Measurements from ENCODE around the gene CSNK1G2.
"Not testable (repeated sequence)": the region's sequence is repeated elsewhere in the genome, so short reads cannot be mapped to it uniquely, and the experiment has no call there.

The CSNK1G2 gene

DNA sequence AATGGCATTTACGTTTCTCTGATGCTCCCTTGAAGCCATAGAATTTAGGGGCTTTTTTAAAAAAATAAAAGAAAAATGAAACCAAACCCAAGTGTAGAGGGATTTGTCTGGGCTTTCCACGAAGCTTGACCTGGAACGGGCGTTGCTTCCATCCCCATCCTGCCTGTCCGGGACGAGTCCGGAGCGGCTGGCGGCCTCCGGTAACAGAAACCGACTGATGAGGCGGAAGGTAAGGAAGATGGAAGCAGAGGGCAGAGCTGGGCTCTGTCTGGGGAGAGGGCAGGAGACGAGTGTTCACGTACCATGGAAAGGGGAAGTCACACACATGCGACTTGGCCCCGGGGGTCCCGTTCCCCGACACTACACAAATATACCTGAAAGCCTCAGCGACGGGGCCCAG is 40.3 kb downstream of the CSNK1G2 start:
- no peak for DNase-seq (ENCODE audit: extremely low spot score)
- CTCF ChIA-PET = interaction anchor here (1.1 kb wide), 1 partner anchor 36 kb away, joined by 4 read pairs; no protein-coding TSS in a partner anchor
- TF ChIP-seq L3MBTL2 (conservative IDR thresholded peaks at IDR 0.05) (no peak), FOXM1 (IDR thresholded peaks at IDR 0.05; ENCODE audit: borderline replicate concordance) (no peak), SP1 (IDR thresholded peaks at IDR 0.05) (no peak), LEF1 (IDR thresholded peaks at IDR 0.05; ENCODE audit: borderline replicate concordance) (no peak), CTBP1 (IDR thresholded peaks at IDR 0.05; ENCODE audit: borderline replicate concordance) (no peak), NFRKB (IDR thresholded peaks at IDR 0.05) (no peak), ZNF384 (IDR thresholded peaks at IDR 0.05) (no peak), SUZ12 (IDR thresholded peaks at IDR 0.05) (no peak), ELF4 (IDR thresholded peaks at IDR 0.05) (no peak), HDGF (IDR thresholded peaks at IDR 0.05; ENCODE audit: borderline replicate concordance) (no peak), FOXA1 (IDR thresholded peaks at IDR 0.05) (no peak), ARNT (IDR thresholded peaks at IDR 0.05) (no peak), FOXK2 (IDR thresholded peaks at IDR 0.05) (no peak), BHLHE40 (IDR thresholded peaks at IDR 0.05; ENCODE audit: borderline replicate concordance) (no peak), TARDBP (IDR thresholded peaks at IDR 0.05) (no peak)
- TF ChIP-seq, protein P1, sequence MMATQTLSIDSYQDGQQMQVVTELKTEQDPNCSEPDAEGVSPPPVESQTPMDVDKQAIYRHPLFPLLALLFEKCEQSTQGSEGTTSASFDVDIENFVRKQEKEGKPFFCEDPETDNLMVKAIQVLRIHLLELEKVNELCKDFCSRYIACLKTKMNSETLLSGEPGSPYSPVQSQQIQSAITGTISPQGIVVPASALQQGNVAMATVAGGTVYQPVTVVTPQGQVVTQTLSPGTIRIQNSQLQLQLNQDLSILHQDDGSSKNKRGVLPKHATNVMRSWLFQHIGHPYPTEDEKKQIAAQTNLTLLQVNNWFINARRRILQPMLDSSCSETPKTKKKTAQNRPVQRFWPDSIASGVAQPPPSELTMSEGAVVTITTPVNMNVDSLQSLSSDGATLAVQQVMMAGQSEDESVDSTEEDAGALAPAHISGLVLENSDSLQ (IDR thresholded peaks at IDR 0.05) = no peak
- POLR2A ChIA-PET = no interaction called here

DNA sequence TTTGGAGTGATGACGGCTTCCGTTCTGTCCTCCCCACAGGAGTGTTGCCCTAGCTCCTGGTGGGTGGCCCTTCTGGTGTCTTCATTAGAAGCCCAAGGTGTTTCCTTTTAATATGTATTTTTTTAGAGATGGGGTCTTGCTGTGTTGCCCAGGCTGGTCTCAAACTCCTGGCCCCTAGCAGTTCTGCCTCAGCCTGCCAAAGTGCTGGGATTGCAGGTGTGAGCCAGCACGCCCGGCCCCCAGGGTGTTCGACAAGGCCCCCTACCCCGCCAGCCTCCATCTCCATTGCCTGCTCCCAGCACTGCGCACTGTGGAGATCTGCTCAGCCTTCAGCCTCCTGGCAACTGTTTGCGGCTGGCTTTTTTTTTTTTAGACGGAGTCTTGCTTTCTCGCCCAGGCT is 43.4 kb downstream of the CSNK1G2 start:
- ChIA-PET POLR2A (interaction anchor here (0.6 kb wide), 1 partner anchor 46 kb away, joined by 3 read pairs; no protein-coding TSS in a partner anchor), CTCF (no interaction called here)
- TF ChIP-seq NFRKB (IDR thresholded peaks at IDR 0.05) (no peak), ELF4 (IDR thresholded peaks at IDR 0.05) (no peak), ZNF384 (IDR thresholded peaks at IDR 0.05) (no peak), FOXK2 (IDR thresholded peaks at IDR 0.05) (no peak), SP1 (IDR thresholded peaks at IDR 0.05) (no peak), FOXM1 (IDR thresholded peaks at IDR 0.05; ENCODE audit: borderline replicate concordance) (no peak), ARNT (IDR thresholded peaks at IDR 0.05) (no peak), L3MBTL2 (conservative IDR thresholded peaks at IDR 0.05) (no peak), TARDBP (IDR thresholded peaks at IDR 0.05) (no peak)
- TF ChIP-seq, protein P1 (IDR thresholded peaks at IDR 0.05) = no peak
- no peak for DNase-seq (ENCODE audit: extremely low spot score)

DNA sequence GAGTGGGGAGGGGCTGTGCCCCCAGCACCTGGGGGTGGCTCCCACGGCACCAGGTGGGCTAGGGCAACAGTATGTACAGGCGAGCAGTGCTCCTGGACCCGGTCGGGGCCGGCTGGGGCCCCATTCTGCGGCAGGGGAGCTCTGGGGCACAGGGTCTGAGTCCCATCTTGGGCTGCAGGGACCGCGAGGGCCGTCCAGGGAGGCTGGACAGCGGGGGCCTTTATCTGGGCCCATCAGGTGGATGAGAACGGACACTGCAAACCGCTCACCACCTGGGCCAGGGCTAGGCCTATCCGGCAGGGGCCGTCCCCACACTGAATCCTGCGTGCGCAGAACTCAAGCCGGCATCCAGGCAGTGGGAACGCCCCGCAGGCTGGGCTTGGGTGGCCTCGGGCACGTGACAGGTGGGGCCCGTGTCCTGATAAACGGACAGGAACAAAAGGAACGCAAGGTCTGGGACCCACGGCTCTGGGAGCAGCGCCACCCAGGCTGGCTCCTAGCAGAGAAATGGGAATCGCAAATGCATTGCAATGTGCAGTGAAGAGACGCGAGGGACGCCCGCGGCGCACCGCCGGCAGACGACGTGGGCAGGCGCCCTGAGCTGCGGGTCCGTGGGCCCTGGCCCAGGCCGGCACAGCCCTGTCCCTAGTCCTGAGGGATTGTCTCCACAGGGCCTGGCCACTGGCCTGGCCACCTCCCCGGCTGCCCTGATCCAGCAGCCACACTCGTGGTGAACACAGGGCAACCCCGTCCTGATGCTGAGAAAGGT is 44.8 kb downstream of the CSNK1G2 start:
- CTCF ChIA-PET = no interaction called here
- DNase-seq (ENCODE audit: extremely low spot score) = no peak
- no peak for TF ChIP-seq FOXK2 (IDR thresholded peaks at IDR 0.05)
- no peak for TF ChIP-seq CTBP1 (IDR thresholded peaks at IDR 0.05; ENCODE audit: borderline replicate concordance)

DNA sequence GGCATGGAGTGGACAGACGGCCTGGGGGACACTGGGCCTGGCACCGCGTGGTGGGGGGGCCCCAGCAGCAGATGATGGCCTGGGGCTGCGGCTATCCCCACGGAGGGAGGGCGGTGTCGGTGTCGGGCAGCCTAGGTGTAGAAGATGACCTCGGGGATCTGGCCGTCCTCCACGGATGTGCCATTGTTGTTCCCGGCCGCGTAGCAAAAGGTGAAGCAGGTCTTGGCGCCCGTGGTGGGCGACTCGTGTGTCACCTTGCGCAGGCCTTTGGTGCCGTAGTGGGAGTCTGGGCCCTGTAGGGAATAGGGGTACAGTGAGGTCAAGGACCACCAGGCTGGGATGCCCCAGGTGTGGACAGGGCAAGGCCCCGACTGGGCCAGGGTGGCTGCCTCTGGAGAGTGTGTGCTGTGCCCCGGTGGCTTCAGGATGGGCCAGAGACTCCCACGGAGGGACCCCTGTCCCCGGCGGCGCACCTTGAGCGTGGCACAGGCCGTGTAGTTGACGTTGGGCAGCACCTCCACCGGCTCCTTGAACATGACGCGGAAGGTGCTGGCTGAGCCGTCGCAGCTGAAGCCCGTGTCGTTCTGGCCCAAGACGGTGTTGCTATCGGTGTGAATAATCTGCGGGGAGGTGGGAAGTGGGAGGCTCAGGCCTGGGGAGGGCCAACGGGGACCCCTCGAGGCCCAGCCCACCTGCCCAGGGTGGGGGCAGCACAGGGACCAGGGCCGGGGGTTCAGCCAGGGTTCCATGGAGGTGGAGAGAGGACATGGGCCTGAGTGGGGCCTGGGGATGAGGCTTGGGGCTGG is 45.6 kb downstream of the CSNK1G2 start:
- CTCF ChIA-PET = no interaction called here
- no peak for TF ChIP-seq SUZ12 (IDR thresholded peaks at IDR 0.05)
- TF ChIP-seq FOXK2 (IDR thresholded peaks at IDR 0.05) = no peak
- TF ChIP-seq FOXM1 (IDR thresholded peaks at IDR 0.05; ENCODE audit: borderline replicate concordance) = no peak
- no peak for TF ChIP-seq ELF4 (IDR thresholded peaks at IDR 0.05)
- no peak for TF ChIP-seq L3MBTL2 (conservative IDR thresholded peaks at IDR 0.05)
- no peak for TF ChIP-seq LEF1 (IDR thresholded peaks at IDR 0.05; ENCODE audit: borderline replicate concordance)
- TF ChIP-seq BHLHE40 (IDR thresholded peaks at IDR 0.05; ENCODE audit: borderline replicate concordance) = no peak
- no peak for TF ChIP-seq NFRKB (IDR thresholded peaks at IDR 0.05)
- no peak for TF ChIP-seq CTBP1 (IDR thresholded peaks at IDR 0.05; ENCODE audit: borderline replicate concordance)
- no peak for TF ChIP-seq SP1 (IDR thresholded peaks at IDR 0.05)
- no peak for TF ChIP-seq ARNT (IDR thresholded peaks at IDR 0.05)
- POLR2A ChIA-PET = no interaction called here
- no peak for DNase-seq (ENCODE audit: extremely low spot score)

More for the DNA sequence above, 44.8 kb downstream of the CSNK1G2 start:
- POLR2A ChIA-PET = no interaction called here

DNA sequence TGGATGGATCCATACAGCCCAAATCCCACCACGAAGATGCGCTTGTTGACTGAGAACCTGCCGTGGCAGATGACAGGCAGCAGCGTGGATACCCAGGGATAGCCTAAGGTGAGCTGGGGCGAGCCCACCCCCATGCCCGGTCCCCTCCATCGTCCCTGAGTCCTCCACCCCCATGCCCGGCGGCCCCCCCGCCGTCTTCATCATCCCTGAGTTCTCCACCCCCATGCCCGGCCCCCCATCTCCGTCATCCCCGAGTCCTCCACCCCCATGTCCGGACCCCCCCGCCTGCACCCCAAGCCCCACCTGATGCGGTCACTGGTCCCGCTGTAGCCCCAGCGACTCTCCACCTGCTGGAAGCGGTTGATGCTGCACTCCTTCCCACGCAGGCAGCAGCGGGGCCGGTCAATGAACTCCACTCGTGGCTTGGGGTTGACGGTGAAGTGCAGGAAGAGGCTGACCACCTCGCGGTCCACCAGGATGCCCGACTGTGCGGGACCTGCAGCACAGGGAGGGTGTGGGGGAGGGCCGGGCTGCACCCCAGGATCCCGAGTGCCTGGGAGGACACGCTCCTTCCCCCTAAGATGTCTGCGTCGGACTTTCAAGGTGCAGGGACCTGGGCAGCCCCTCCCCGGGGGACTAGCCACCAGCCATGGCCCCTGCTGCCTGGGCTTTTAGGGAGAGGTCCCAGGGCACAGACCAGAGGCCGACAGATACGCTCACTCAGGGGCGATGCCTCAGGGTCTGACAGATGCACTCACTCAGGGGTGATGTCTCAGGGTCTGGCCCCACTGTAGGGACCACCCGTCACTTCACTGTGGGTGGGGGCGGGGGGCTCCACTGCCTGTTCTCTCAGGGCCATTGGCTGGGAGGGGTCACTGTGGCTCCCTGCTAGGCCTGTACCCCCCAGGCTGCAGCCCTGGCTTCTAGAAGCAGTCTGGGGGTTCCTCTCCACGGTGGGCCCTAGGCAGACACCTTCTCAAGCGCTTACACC is 46.5 kb downstream of the CSNK1G2 start:
- TF ChIP-seq TARDBP (IDR thresholded peaks at IDR 0.05) (no peak), LEF1 (IDR thresholded peaks at IDR 0.05; ENCODE audit: borderline replicate concordance) (no peak), BHLHE40 (IDR thresholded peaks at IDR 0.05; ENCODE audit: borderline replicate concordance) (no peak), FOXA1 (IDR thresholded peaks at IDR 0.05) (no peak), NFRKB (IDR thresholded peaks at IDR 0.05) (no peak), HDGF (IDR thresholded peaks at IDR 0.05; ENCODE audit: borderline replicate concordance) (no peak), SP1 (IDR thresholded peaks at IDR 0.05) (no peak), FOXK2 (IDR thresholded peaks at IDR 0.05) (no peak), L3MBTL2 (conservative IDR thresholded peaks at IDR 0.05) (no peak), ARNT (IDR thresholded peaks at IDR 0.05) (no peak), FOXM1 (IDR thresholded peaks at IDR 0.05; ENCODE audit: borderline replicate concordance) (no peak), ZNF384 (IDR thresholded peaks at IDR 0.05) (no peak), SUZ12 (IDR thresholded peaks at IDR 0.05) (no peak), CTBP1 (IDR thresholded peaks at IDR 0.05; ENCODE audit: borderline replicate concordance) (no peak), ELF4 (IDR thresholded peaks at IDR 0.05) (no peak)
- TF ChIP-seq, protein P1 (IDR thresholded peaks at IDR 0.05) = no peak
- ChIA-PET POLR2A (no interaction called here), CTCF (no interaction called here)
- no peak for DNase-seq (ENCODE audit: extremely low spot score)

DNA sequence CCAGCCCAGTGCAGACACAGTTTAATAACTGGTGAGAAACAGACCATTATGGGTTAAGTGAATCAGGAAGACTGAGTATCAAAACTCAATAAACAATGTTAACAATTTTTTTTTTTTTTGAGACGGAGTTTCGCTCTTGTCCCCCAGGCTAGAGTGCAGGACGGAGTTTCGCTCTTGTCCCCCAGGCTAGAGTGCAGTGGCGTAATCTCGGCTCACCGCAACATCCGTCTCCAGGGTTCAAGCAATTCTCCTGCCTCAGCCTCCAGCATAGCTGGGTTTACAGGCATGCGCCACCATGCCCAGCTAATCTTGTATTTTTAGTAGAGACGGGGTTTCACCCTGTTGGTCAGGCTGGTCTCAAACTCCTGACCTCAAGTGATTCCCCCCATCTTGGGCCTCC is 47.5 kb downstream of the CSNK1G2 start:
- DNase-seq (ENCODE audit: extremely low spot score); POLR2A ChIA-PET; CTCF ChIA-PET: not testable (repeated sequence)
